ENCODE measurements around the gene RNF17.

DNA sequence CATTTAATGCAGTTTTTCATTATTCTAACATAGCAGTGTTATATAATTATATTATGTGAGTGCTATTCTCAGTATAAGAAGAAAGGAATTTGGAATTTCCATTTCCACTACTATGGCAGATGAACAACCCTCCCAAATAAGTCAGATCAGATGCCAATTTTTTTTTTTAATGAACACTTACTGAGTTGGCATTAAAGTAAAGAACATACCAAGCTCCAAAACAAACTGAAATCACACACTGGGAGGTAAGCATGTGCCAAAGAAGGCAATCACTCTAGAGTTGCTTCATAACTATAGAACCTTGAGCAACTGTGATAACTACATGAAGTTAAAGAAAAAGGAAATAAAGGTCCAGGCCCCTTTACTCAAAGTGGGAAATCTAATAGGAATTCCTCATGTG, 90.3 kb downstream of the RNF17 start:
- TF ChIP-seq EP300 (IDR thresholded peaks at IDR 0.05; ENCODE audit: borderline replicate concordance in 1 of 2, low read depth in 1 of 2, low read length in 1 of 2): no peak
- TF ChIP-seq, protein P1, sequence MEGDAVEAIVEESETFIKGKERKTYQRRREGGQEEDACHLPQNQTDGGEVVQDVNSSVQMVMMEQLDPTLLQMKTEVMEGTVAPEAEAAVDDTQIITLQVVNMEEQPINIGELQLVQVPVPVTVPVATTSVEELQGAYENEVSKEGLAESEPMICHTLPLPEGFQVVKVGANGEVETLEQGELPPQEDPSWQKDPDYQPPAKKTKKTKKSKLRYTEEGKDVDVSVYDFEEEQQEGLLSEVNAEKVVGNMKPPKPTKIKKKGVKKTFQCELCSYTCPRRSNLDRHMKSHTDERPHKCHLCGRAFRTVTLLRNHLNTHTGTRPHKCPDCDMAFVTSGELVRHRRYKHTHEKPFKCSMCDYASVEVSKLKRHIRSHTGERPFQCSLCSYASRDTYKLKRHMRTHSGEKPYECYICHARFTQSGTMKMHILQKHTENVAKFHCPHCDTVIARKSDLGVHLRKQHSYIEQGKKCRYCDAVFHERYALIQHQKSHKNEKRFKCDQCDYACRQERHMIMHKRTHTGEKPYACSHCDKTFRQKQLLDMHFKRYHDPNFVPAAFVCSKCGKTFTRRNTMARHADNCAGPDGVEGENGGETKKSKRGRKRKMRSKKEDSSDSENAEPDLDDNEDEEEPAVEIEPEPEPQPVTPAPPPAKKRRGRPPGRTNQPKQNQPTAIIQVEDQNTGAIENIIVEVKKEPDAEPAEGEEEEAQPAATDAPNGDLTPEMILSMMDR (IDR thresholded peaks at IDR 0.05): no peak
- TF ChIP-seq RAD21 (IDR thresholded peaks at IDR 0.05; ENCODE audit: low read length): no peak
- no peak for TF ChIP-seq ELF1 (IDR thresholded peaks at IDR 0.05)
- TF ChIP-seq, protein P2, sequence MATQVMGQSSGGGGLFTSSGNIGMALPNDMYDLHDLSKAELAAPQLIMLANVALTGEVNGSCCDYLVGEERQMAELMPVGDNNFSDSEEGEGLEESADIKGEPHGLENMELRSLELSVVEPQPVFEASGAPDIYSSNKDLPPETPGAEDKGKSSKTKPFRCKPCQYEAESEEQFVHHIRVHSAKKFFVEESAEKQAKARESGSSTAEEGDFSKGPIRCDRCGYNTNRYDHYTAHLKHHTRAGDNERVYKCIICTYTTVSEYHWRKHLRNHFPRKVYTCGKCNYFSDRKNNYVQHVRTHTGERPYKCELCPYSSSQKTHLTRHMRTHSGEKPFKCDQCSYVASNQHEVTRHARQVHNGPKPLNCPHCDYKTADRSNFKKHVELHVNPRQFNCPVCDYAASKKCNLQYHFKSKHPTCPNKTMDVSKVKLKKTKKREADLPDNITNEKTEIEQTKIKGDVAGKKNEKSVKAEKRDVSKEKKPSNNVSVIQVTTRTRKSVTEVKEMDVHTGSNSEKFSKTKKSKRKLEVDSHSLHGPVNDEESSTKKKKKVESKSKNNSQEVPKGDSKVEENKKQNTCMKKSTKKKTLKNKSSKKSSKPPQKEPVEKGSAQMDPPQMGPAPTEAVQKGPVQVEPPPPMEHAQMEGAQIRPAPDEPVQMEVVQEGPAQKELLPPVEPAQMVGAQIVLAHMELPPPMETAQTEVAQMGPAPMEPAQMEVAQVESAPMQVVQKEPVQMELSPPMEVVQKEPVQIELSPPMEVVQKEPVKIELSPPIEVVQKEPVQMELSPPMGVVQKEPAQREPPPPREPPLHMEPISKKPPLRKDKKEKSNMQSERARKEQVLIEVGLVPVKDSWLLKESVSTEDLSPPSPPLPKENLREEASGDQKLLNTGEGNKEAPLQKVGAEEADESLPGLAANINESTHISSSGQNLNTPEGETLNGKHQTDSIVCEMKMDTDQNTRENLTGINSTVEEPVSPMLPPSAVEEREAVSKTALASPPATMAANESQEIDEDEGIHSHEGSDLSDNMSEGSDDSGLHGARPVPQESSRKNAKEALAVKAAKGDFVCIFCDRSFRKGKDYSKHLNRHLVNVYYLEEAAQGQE (IDR thresholded peaks at IDR 0.05; ENCODE audit: low read depth, low read length): no peak

Measured in SK-N-SH (cell line).